Mucosa of stomach (tissue), 1 donor: Measurements from ENCODE around the gene LPP.

Source experiments
- H3K27me3 ChIP-seq: one replicate; pipeline ENCODE4 v1.7.0; 2013; ENCODE audit warnings: mild to moderate bottlenecking, low read length; ENCODE audit not compliant: control insufficient read depth, insufficient read depth
- H3K36me3 ChIP-seq: one replicate; pipeline ENCODE4 v1.7.0; 2013; ENCODE audit warnings: low read length; ENCODE audit not compliant: control insufficient read depth, insufficient read depth
- H3K4me1 ChIP-seq: one replicate; pipeline ENCODE4 v1.7.0; 2013; ENCODE audit warnings: mild to moderate bottlenecking, low read length; ENCODE audit not compliant: control insufficient read depth, insufficient read depth
- H3K4me3 ChIP-seq: one replicate; pipeline ENCODE4 v1.7.0; 2013; ENCODE audit warnings: low read length
- H3K9ac ChIP-seq: one replicate; pipeline ENCODE4 v1.7.0; 2013; ENCODE audit warnings: mild to moderate bottlenecking, low read length, moderate library complexity
- H3K9me3 ChIP-seq: one replicate; pipeline ENCODE4 v1.7.0; 2013; ENCODE audit warnings: mild to moderate bottlenecking, low read length, moderate library complexity; ENCODE audit not compliant: control insufficient read depth
- donor health status: Pancreatic carcinoma.

The LPP gene

DNA sequence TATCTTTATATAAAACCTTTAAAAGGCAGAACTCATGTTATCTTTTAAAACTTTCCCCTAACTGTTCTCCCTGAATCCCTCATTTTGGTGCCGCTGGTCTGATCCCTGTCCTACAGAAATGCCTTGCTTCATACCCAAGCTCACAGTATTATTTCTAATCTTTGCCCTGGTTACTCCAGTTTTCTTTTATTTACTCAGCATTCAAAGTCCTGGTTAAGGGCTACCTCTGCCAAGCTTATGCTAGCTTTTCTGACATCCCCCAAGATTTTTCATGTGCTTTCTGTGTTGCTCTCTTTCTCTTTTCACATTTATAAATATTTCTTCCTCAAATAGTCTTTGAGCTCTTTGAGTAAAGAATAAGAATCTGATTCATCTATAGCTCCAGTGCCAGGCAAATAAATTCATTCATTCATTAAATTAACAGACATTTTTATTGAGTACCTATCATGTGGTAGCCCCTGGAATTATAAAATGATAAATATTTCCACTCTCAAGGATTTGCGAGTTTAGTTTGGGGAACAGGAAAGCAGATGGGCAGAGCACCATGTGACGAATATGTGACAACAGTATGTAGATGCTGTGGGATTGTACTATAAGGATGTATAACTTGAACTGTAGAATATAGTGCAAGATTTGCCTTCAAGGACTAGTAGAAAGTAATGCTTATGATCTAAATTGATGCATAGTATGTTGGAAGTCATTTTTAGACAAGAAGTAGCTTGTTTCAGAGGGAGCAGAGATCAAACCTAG lies 247.5 kb downstream of the LPP start:
- Histone ChIP-seq H3K4me1 (peaks cover 18% of the 10 kb centered on the region), H3K9ac (no peak overlapping the region), H3K4me3 (no peak overlapping the region), H3K27me3 (no peaks in the 10 kb centered on the region), H3K36me3 (peaks cover under 1% of the 10 kb centered on the region), H3K9me3 (no peaks in the 10 kb centered on the region)

GRCh38 chr3:188402229-188402628 lies 248.3 kb downstream of the LPP start:
- no peak overlapping the region for H3K4me3 ChIP-seq
- H3K9ac ChIP-seq, result no peak overlapping the region
- peaks cover 6% of the 10 kb centered on the region for H3K36me3 ChIP-seq
- H3K27me3 ChIP-seq, result no peaks in the 10 kb centered on the region
- H3K9me3 ChIP-seq, result no peaks in the 10 kb centered on the region
- H3K4me1 ChIP-seq, result peaks cover 10% of the 10 kb centered on the region

- Histone ChIP-seq H3K27me3 (no peaks in the 10 kb centered on the region), H3K4me1 (peaks cover 4% of the 10 kb centered on the region), H3K36me3 (peaks cover 10% of the 10 kb centered on the region), H3K4me3 (no peak overlapping the region), H3K9ac (no peak overlapping the region), H3K9me3 (no peaks in the 10 kb centered on the region)
These were observed 249.4 kb downstream of the LPP start for GRCh38 chr3:188403404-188403803.

GRCh38 chr3:188404124-188404523 lies 250.2 kb downstream of the LPP start:
- Histone ChIP-seq H3K4me3 (no peak overlapping the region), H3K27me3 (no peaks in the 10 kb centered on the region), H3K36me3 (peaks cover 10% of the 10 kb centered on the region), H3K4me1 (peaks cover 4% of the 10 kb centered on the region), H3K9ac (no peak overlapping the region), H3K9me3 (no peaks in the 10 kb centered on the region)

DNA sequence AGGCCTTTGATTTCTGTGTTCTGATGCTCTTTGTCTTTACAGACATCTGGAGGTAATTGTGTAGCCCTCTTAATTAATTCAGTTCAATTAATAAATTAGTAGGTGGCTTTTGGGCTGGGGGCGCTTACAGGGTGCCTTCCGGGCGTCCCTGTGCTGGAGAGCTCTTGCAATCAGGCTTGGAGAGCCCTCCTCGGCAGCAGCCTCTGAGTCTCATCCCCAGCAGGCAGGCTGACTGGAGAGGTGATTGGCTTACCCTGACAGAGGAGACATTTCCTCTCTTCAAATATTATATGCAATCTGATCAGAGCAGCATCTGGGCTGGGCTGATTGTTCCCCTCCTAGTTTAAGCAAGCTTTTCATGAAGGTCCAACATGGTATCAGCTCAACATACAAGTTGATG lies 250.7 kb downstream of the LPP start:
- peaks cover 4% of the 10 kb centered on the region for H3K4me1 ChIP-seq

DNA sequence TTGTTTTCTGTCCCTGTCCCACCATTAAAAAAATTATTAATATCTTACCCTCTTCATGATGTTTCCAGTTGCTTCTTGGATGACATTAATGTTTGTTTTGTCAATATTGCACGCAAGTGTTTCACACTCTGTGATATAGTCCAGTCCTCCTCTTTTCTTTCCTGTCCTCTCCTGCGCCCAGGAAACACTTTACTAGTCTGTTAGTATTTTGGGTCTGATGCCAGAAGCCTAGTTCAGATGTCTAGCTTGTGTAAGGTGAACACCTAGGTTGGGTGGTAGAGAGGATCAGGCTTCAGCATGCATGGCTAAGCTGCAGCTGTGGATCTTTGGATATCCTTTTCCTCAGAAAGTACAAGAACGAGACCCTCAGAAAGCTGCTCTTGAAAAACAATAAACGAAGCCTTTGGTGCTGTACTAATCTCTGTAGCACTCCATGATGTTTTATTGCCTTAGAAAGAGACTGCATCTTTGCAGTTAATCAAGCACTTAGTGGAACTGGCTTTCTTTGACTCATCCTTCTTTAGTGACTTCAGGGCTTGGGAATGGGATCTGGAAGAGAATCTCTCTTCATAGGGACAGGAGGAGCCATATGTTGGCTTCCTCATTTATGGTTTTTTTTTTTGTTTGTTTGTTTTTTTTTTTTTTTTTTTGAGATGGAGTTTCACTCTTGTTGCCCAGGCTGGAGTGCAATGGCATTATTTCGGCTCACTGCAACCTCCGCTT lies 253.4 kb downstream of the LPP start:
- no peaks in the 10 kb centered on the region for H3K4me1 ChIP-seq
- peaks cover 10% of the 10 kb centered on the region for H3K36me3 ChIP-seq
- no peak overlapping the region for H3K9ac ChIP-seq
- H3K4me3 ChIP-seq, result no peak overlapping the region
- H3K27me3 ChIP-seq, result no peaks in the 10 kb centered on the region
- no peaks in the 10 kb centered on the region for H3K9me3 ChIP-seq

More for the DNA sequence above, 250.7 kb downstream of the LPP start:
- no peak overlapping the region for H3K4me3 ChIP-seq
- no peak overlapping the region for H3K9ac ChIP-seq
- H3K36me3 ChIP-seq, result peaks cover 10% of the 10 kb centered on the region
- no peaks in the 10 kb centered on the region for H3K27me3 ChIP-seq
- no peaks in the 10 kb centered on the region for H3K9me3 ChIP-seq

DNA sequence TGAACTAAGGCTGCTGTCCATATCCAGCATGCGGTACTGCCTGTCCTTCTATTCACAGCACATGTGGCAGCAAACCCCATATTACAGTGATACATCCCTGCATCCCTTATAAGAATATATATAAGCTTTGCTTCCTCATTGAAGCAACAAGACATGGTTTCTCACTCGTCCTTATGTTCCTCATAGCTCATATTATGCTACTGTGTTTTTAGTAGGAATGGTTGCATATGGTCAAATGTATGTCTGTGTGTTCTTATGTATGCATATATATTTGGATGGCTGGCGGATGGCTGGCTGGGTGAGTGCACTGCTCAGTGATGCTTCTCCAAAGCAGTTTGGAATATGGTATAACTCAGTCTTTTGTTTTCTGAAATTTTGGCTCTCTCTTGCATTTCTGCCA lies 254.9 kb downstream of the LPP start:
- H3K4me1 ChIP-seq, result no peaks in the 10 kb centered on the region
- H3K27me3 ChIP-seq, result no peaks in the 10 kb centered on the region
- H3K4me3 ChIP-seq, result no peak overlapping the region
- H3K9ac ChIP-seq, result no peak overlapping the region
- no peaks in the 10 kb centered on the region for H3K9me3 ChIP-seq
- peaks cover 10% of the 10 kb centered on the region for H3K36me3 ChIP-seq

DNA sequence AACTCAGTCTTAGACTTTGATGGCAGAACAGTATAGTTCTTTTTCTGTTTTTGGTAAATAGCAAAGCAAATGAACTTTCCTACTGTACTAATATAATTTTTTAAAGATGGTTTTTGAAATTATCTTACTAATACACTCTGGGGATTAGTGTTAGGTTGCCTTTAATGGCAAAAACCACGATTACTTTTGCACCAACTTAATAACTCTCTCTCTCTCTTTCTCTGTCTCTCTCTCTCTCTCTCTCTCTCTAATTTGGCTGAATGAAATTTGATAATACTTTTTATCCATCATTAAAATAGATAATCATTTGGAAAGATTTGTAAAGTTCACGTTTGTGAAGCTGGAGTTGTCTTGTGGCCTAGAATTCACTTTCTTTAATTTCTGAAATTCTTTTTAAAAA lies 257.8 kb downstream of the LPP start:
- no peaks in the 10 kb centered on the region for H3K9me3 ChIP-seq
- H3K4me3 ChIP-seq, result no peak overlapping the region
- H3K27me3 ChIP-seq, result no peaks in the 10 kb centered on the region
- no peaks in the 10 kb centered on the region for H3K4me1 ChIP-seq
- no peak overlapping the region for H3K9ac ChIP-seq
- H3K36me3 ChIP-seq, result peaks cover 6% of the 10 kb centered on the region

- no peaks in the 10 kb centered on the region for H3K36me3 ChIP-seq
- no peak overlapping the region for H3K4me3 ChIP-seq
- no peaks in the 10 kb centered on the region for H3K4me1 ChIP-seq
- no peaks in the 10 kb centered on the region for H3K9me3 ChIP-seq
- H3K9ac ChIP-seq, result no peak overlapping the region
- H3K27me3 ChIP-seq, result no peaks in the 10 kb centered on the region
These were observed 261.2 kb downstream of the LPP start for GRCh38 chr3:188415196-188415595.

DNA sequence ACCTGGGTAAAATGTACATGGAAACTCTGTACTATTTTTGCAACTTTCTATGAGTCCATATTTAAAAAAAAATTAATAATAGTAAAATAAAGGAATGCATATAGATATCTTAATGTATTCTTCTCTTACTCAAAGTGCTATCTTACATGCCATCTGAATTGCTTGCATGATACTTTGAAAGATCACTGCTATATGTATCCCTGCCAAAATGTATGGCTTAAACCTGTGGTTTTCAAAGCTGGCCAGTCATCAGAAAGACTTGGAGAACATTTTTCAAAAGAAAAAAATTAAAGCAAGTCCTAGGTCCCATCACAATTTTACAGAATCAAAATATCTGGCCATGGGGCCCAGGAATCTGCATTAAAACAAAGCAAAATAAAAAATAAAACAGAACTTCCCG lies 262.1 kb downstream of the LPP start:
- Histone ChIP-seq H3K36me3 (no peaks in the 10 kb centered on the region), H3K9me3 (no peaks in the 10 kb centered on the region), H3K4me3 (no peak overlapping the region), H3K4me1 (no peaks in the 10 kb centered on the region), H3K27me3 (no peaks in the 10 kb centered on the region), H3K9ac (no peak overlapping the region)

- H3K27me3 ChIP-seq, result no peaks in the 10 kb centered on the region
- no peak overlapping the region for H3K4me3 ChIP-seq
- no peaks in the 10 kb centered on the region for H3K4me1 ChIP-seq
These were observed 263.3 kb downstream of the LPP start for GRCh38 chr3:188417271-188417696.

GRCh38 chr3:188417766-188418165 lies 263.8 kb downstream of the LPP start:
- no peaks in the 10 kb centered on the region for H3K9me3 ChIP-seq
- no peaks in the 10 kb centered on the region for H3K27me3 ChIP-seq
- H3K36me3 ChIP-seq, result no peaks in the 10 kb centered on the region
- H3K9ac ChIP-seq, result no peak overlapping the region
- no peak overlapping the region for H3K4me3 ChIP-seq
- no peaks in the 10 kb centered on the region for H3K4me1 ChIP-seq

More at GRCh38 chr3:188417271-188417696, 263.3 kb downstream of the LPP start:
- Histone ChIP-seq H3K9me3 (no peaks in the 10 kb centered on the region), H3K36me3 (no peaks in the 10 kb centered on the region), H3K9ac (no peak overlapping the region)
